HepG2 (cell line): ENCODE results near the gene UFL1. TPM values are rescaled to one million over a fixed set of nuclear protein-coding genes. Genes with fewer than 3 reads are reported as not detected.

Source experiments
- ATAC-seq: fragments of 200-7000 bp; cut with Tn5 transposase; 3 replicates; pipeline ENCODE4 v1.9.1; 2020; ENCODE audit warnings: mild to moderate bottlenecking, moderate library complexity
- BruUV-seq: library from RNA; stranded (reverse); fragments of 400-500 nt; replicated peaks from 2 replicates; lab custom pipeline; 2021; lab: Mats Ljungman, UMichigan
- CTCF ChIA-PET: fragments of 300-600 bp; formaldehyde crosslinking; extraction: SDS; loops from one replicate; lab custom pipeline; 2021; ENCODE audit warnings: low total read pairs, inconsistent platforms, low intra/inter-chr PET ratio; lab: Yijun Ruan, JAX
- POLR2A ChIA-PET: fragments of 350-600 bp; sonication (Branson Sonifier 250); formaldehyde crosslinking; loops from one replicate; lab custom pipeline; 2020; ENCODE audit warnings: antibody characterized with exemption, inconsistent platforms; lab: Yijun Ruan, JAX
- DNase-seq: peaks from one replicate; pipeline ENCODE4 v3.0.0-alpha.2; 2015; ENCODE audit warnings: low spot score
- FAIRE-seq: peaks from 3 replicates; lab custom pipeline; 2011; peaks lifted over from hg19 to GRCh38; lab: Jason Lieb, UNC
- H2AFZ ChIP-seq: one replicate; pipeline ENCODE4 v1.6.1; 2011; ENCODE audit warnings: low read length, inconsistent platforms
- H3K27ac ChIP-seq: fragments of 300-600 bp; 3 replicates; pipeline ENCODE4 v1.8.0; 2011; ENCODE audit warnings: mixed run types, mild to moderate bottlenecking, mixed read lengths, low read length, inconsistent platforms; ENCODE audit not compliant: insufficient read depth; ENCODE audit errors: extremely low read length
- H3K27me3 ChIP-seq, 2 experiments: fragments of 200-600 bp in 1 of 2; 2 replicates in 1 of 2; 3 replicates in 1 of 2; pipeline versions ENCODE4 v1.6.0 to v1.8.0; 2011; ENCODE audit warnings: low read length in 2 of 2, mild to moderate bottlenecking in 2 of 2, moderate library complexity in 2 of 2, inconsistent platforms in 1 of 2; ENCODE audit not compliant: insufficient read depth in 2 of 2, control insufficient read depth in 1 of 2
- H3K36me3 ChIP-seq, 2 experiments: fragments of 200-600 bp in 1 of 2; replicated peaks in 1 of 2; 2 replicates in 1 of 2; 3 replicates in 1 of 2; pipeline versions ENCODE4 v1.5.1 to v1.8.0; 2011; ENCODE audit warnings: low read length in 2 of 2, inconsistent platforms in 1 of 2; ENCODE audit not compliant: insufficient read depth in 2 of 2, control insufficient read depth in 1 of 2
- H3K4me1 ChIP-seq: 2 replicates; pipeline ENCODE4 v1.5.1; 2012; ENCODE audit warnings: low read length, inconsistent platforms; ENCODE audit not compliant: insufficient read depth
- H3K4me2 ChIP-seq: 2 replicates; pipeline ENCODE4 v1.6.0; 2011; ENCODE audit warnings: low read depth, low read length, inconsistent platforms
- H3K4me3 ChIP-seq, 3 experiments: fragments of 200-600 bp in 1 of 3; sonication (generic), shearing (Covaris generic) in 1 of 3; replicated peaks in 1 of 3; 2 replicates each; pipeline ENCODE4 v1.5.1; 2011 to 2016; ENCODE audit warnings: low read length in 3 of 3, inconsistent platforms in 2 of 3, low read depth in 2 of 3, mild to moderate bottlenecking in 2 of 3, control low read depth in 1 of 3, mixed read lengths in 1 of 3; ENCODE audit not compliant: insufficient read depth in 1 of 3
- H3K79me2 ChIP-seq: one replicate; pipeline ENCODE4 v1.6.1; 2011; ENCODE audit warnings: low read length, inconsistent platforms; ENCODE audit not compliant: insufficient read depth
- H3K9ac ChIP-seq: 2 replicates; pipeline ENCODE4 v1.6.0; 2011; ENCODE audit warnings: mild to moderate bottlenecking, low read depth, low read length, inconsistent platforms; ENCODE audit not compliant: insufficient read depth
- H3K9me3 ChIP-seq: 2 replicates; pipeline ENCODE4 v1.5.1; 2012; ENCODE audit warnings: mild to moderate bottlenecking, low read length
- H4K20me1 ChIP-seq: 2 replicates; pipeline ENCODE4 v1.6.0; 2011; ENCODE audit warnings: inconsistent platforms, mild to moderate bottlenecking, low read length, moderate library complexity; ENCODE audit not compliant: insufficient read depth
- ELF1 ChIP-seq: sonication (generic); formaldehyde crosslinking; IDR thresholded peaks from 2 replicates; pipeline ENCODE4 v1.4.0; 2020; ENCODE audit warnings: missing genetic modification reagents
- ISL2 ChIP-seq: sonication (generic); formaldehyde crosslinking; IDR thresholded peaks from 2 replicates; pipeline ENCODE4 v1.5.0; 2020; ENCODE audit warnings: missing genetic modification reagents
- MED13 ChIP-seq: sonication (generic); formaldehyde crosslinking; IDR thresholded peaks from 2 replicates; pipeline ENCODE4 v1.5.0; 2020; ENCODE audit warnings: missing genetic modification reagents
- NCOA2 ChIP-seq: sonication (generic); formaldehyde crosslinking; IDR thresholded peaks from 2 replicates; pipeline ENCODE4 v1.8.0; 2022; ENCODE audit warnings: inconsistent platforms
- NR1H2 ChIP-seq: sonication (generic); formaldehyde crosslinking; IDR thresholded peaks from 2 replicates; pipeline ENCODE4 v1.8.1; 2022; ENCODE audit warnings: low read depth, missing genetic modification reagents, borderline replicate concordance
- PITX1 ChIP-seq: sonication (generic); formaldehyde crosslinking; IDR thresholded peaks from 2 replicates; pipeline ENCODE4 v1.5.1; 2020; ENCODE audit warnings: mild to moderate bottlenecking, missing genetic modification reagents
- SIX1 ChIP-seq: sonication (generic); formaldehyde crosslinking; IDR thresholded peaks from 2 replicates; pipeline ENCODE4 v1.4.0; 2020; ENCODE audit warnings: missing genetic modification reagents, borderline replicate concordance
- SOX6 ChIP-seq, 2 experiments: fragments of 450-650 bp in 1 of 2; sonication (generic) in 1 of 2; formaldehyde crosslinking in 1 of 2; IDR thresholded peaks; 2 replicates each; pipeline versions ENCODE4 v1.4.0 to v1.6.1; 2017 to 2020; ENCODE audit warnings: antibody characterized with exemption in 1 of 2, mild to moderate bottlenecking in 1 of 2, missing genetic modification reagents in 1 of 2
- TSC22D2 ChIP-seq: sonication (generic); formaldehyde crosslinking; IDR thresholded peaks from 2 replicates; pipeline ENCODE4 v1.5.1; 2020; ENCODE audit warnings: missing genetic modification reagents, mild to moderate bottlenecking, borderline replicate concordance
- ZNF766 ChIP-seq: sonication (generic); formaldehyde crosslinking; IDR thresholded peaks from 2 replicates; pipeline ENCODE4 v1.5.0; 2020; ENCODE audit warnings: missing genetic modification reagents, borderline replicate concordance
- ZNF839 ChIP-seq: sonication (generic); formaldehyde crosslinking; IDR thresholded peaks from 2 replicates; pipeline ENCODE4 v1.4.0; 2020; ENCODE audit warnings: missing genetic modification reagents, mild to moderate bottlenecking, borderline replicate concordance
- WGBS: methylation state at CpG from one replicate; pipeline ENCODE4 v1.1.6; 2017; ENCODE audit warnings: low lambda C conversion rate; 5-methylcytosine and 5-hydroxymethylcytosine counted together
- in situ Hi-C: cut with HindIII; loops from 2 replicates; pipeline ENCODE4 v1.10.0; 2017; ENCODE audit warnings: low pct_unique_long_range_greater_than_20kb; ENCODE audit not compliant: extremely low pct_ligation_motif_present
- intact Hi-C: fragments of 100-400 bp; cut with micrococcal nuclease; formaldehyde crosslinking; loops from one replicate; pipeline ENCODE4 v1.10.0; 2022; ENCODE audit not compliant: unreplicated experiment
- polyA plus RNA-seq, 8 experiments: library from polyadenylated mRNA; depleted of rRNA in 3 of 8; stranded (reverse) in 7 of 8; unstranded in 1 of 8; fragments of >200 nt; fragmentation: Illumina TruSeq in 4 of 8; extraction: Trizol in 4 of 8; gene quantifications; 2 replicates each; pipeline versions ENCODE4 v1.2.1 to v1.2.3, GENCODE V29; 2011 to 2016; ENCODE audit warnings: low read depth in 4 of 8, missing spikeins in 1 of 8, mixed read lengths in 1 of 8; ENCODE audit not compliant: insufficient read depth in 1 of 8
- total RNA-seq, 5 experiments: library from RNA; depleted of rRNA; stranded (reverse); fragments of >200 nt; fragmentation: Illumina TruSeq; extraction: Trizol; gene quantifications; 2 replicates each; pipeline ENCODE4 v1.2.3, GENCODE V29; 2016; ENCODE audit warnings: low read depth in 1 of 5
- TF ChIP-seq, protein P1 (sequence below): sonication (generic); formaldehyde crosslinking; IDR thresholded peaks from 2 replicates; pipeline ENCODE4 v1.8.1; 2022; ENCODE audit warnings: low read depth, mild to moderate bottlenecking, missing genetic modification reagents
- TF ChIP-seq, protein P2 (sequence below): sonication (generic); formaldehyde crosslinking; IDR thresholded peaks from 2 replicates; pipeline ENCODE4 v1.5.0; 2020; ENCODE audit warnings: mild to moderate bottlenecking, missing genetic modification reagents
- TF ChIP-seq, protein P3 (sequence below): sonication (generic); formaldehyde crosslinking; IDR thresholded peaks from 2 replicates; pipeline ENCODE4 v1.4.0; 2020; ENCODE audit warnings: missing genetic modification reagents

UFL1 gene
- total and polyA plus RNA-seq, 2 of the 13 experiments (the other 11 are each of a cell fraction or from before 2014, with no cell fraction given) = 8.8 to 24.7 TPM

DNA sequence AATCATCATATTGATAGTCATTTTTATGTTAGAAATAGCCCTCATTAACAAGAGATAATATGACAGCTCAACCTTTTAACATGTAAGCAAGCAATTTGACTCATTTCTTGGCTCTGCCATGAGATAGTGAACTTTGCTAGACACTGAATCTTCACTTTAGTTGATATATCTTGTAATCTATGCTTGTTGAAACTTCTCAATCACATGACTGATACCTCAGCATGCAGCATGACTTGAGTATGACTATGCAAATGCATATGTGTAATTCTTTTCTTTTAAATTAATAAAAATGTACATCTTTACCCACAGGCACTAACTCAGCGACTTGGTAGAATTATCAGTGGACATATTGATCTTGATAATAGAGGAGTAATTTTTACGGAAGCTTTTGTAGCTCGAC lies 6.6 kb downstream of the UFL1 start:
- no peak overlapping the region for H3K9ac ChIP-seq
- ChIA-PET POLR2A (no interaction called here), CTCF (no interaction called here)
- BruUV-seq = no TSS peak
- no peak overlapping the region for H3K27ac ChIP-seq
- H3K36me3 ChIP-seq = peaks cover 9 to 52% of the 10 kb centered on the region in 2 experiments
- TF ChIP-seq PITX1 (no peak), ISL2 (no peak), ZNF839 (no peak), NR1H2 (CRISPR knock-in tag) (no peak), SOX6 (IDR thresholded peaks at IDR 0.05) (no peak), SOX6 (CRISPR knock-in tag; IDR thresholded peaks at IDR 0.05) (no peak), SIX1 (CRISPR knock-in tag) (no peak), ZNF766 (CRISPR knock-in tag) (no peak), NCOA2 (CRISPR knock-in tag) (no peak), ELF1 (CRISPR knock-in tag) (no peak), TSC22D2 (CRISPR knock-in tag) (no peak), MED13 (CRISPR knock-in tag) (no peak)
- TF ChIP-seq, protein P1, sequence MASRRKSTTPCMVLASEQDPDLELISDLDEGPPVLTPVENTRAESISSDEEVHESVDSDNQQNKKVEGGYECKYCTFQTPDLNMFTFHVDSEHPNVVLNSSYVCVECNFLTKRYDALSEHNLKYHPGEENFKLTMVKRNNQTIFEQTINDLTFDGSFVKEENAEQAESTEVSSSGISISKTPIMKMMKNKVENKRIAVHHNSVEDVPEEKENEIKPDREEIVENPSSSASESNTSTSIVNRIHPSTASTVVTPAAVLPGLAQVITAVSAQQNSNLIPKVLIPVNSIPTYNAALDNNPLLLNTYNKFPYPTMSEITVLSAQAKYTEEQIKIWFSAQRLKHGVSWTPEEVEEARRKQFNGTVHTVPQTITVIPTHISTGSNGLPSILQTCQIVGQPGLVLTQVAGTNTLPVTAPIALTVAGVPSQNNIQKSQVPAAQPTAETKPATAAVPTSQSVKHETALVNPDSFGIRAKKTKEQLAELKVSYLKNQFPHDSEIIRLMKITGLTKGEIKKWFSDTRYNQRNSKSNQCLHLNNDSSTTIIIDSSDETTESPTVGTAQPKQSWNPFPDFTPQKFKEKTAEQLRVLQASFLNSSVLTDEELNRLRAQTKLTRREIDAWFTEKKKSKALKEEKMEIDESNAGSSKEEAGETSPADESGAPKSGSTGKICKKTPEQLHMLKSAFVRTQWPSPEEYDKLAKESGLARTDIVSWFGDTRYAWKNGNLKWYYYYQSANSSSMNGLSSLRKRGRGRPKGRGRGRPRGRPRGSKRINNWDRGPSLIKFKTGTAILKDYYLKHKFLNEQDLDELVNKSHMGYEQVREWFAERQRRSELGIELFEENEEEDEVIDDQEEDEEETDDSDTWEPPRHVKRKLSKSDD (CRISPR knock-in tag) = no peak
- TF ChIP-seq, protein P2, sequence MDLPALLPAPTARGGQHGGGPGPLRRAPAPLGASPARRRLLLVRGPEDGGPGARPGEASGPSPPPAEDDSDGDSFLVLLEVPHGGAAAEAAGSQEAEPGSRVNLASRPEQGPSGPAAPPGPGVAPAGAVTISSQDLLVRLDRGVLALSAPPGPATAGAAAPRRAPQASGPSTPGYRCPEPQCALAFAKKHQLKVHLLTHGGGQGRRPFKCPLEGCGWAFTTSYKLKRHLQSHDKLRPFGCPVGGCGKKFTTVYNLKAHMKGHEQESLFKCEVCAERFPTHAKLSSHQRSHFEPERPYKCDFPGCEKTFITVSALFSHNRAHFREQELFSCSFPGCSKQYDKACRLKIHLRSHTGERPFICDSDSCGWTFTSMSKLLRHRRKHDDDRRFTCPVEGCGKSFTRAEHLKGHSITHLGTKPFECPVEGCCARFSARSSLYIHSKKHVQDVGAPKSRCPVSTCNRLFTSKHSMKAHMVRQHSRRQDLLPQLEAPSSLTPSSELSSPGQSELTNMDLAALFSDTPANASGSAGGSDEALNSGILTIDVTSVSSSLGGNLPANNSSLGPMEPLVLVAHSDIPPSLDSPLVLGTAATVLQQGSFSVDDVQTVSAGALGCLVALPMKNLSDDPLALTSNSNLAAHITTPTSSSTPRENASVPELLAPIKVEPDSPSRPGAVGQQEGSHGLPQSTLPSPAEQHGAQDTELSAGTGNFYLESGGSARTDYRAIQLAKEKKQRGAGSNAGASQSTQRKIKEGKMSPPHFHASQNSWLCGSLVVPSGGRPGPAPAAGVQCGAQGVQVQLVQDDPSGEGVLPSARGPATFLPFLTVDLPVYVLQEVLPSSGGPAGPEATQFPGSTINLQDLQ = no peak
- TF ChIP-seq, protein P3, sequence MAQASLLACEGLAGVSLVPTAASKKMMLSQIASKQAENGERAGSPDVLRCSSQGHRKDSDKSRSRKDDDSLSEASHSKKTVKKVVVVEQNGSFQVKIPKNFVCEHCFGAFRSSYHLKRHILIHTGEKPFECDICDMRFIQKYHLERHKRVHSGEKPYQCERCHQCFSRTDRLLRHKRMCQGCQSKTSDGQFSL (CRISPR knock-in tag) = no peak
- in situ Hi-C loops (no loop called here), intact Hi-C loops (no loop called here)
- DNase-seq (no peak), ATAC-seq (no peak), FAIRE-seq (no peak)
- no peaks in the 10 kb centered on the region for H3K27me3 ChIP-seq
- peaks cover 11% of the 10 kb centered on the region for H3K4me1 ChIP-seq
- no peak overlapping the region for H3K4me3 ChIP-seq
- no peak overlapping the region for H3K4me2 ChIP-seq
- peaks cover 6% of the 10 kb centered on the region for H3K79me2 ChIP-seq
- WGBS = 97% methylated on average over 3 of the region's 3 CpGs
- H3K9me3 ChIP-seq = no peaks in the 10 kb centered on the region
- H4K20me1 ChIP-seq = no peaks in the 10 kb centered on the region
- no peak overlapping the region for H2AFZ ChIP-seq
